GM12801 (cell line): ENCODE measurements around the gene MAP3K12.

Experiments
- CTCF ChIP-seq: IDR thresholded peaks from one replicate; pipeline ENCODE4 v1.5.1; 2011; ENCODE audit warnings: control low read depth; ENCODE audit not compliant: insufficient read length; ENCODE audit errors: extremely low read depth

Gene MAP3K12

GRCh38 chr12:53505555-53506449 lies 6.5 kb upstream of the MAP3K12 start:
- TF ChIP-seq CTCF, result no peak

GRCh38 chr12:53505086-53505485 lies 5.8 kb upstream of the MAP3K12 start:
- no peak for TF ChIP-seq CTCF

GRCh38 chr12:53504004-53504920 lies 5.0 kb upstream of the MAP3K12 start:
- no peak for TF ChIP-seq CTCF

GRCh38 chr12:53502983-53503728 lies 3.9 kb upstream of the MAP3K12 start:
- TF ChIP-seq CTCF, result no peak

- no peak for TF ChIP-seq CTCF
These were observed 3.1 kb upstream of the MAP3K12 start for GRCh38 chr12:53502331-53502730.

GRCh38 chr12:53501615-53502181 lies 2.4 kb upstream of the MAP3K12 start:
- TF ChIP-seq CTCF, result no peak
